DND-41 (cell line): ENCODE data around the gene INO80.

Source experiments
- EZH2 ChIP-seq: IDR thresholded peaks from 3 replicates; pipeline ENCODE4 v1.6.1; 2012; ENCODE audit warnings: borderline replicate concordance, low read depth, mild to moderate bottlenecking, moderate library complexity, low read length, inconsistent platforms; ENCODE audit not compliant: severe bottlenecking
- TF ChIP-seq, protein P1 (sequence below): IDR thresholded peaks from 2 replicates; pipeline ENCODE4 v1.5.1; 2012; ENCODE audit warnings: borderline replicate concordance, low read length, moderate library complexity, mild to moderate bottlenecking; ENCODE audit not compliant: poor library complexity, severe bottlenecking; ENCODE audit errors: extremely low read depth

DNA sequence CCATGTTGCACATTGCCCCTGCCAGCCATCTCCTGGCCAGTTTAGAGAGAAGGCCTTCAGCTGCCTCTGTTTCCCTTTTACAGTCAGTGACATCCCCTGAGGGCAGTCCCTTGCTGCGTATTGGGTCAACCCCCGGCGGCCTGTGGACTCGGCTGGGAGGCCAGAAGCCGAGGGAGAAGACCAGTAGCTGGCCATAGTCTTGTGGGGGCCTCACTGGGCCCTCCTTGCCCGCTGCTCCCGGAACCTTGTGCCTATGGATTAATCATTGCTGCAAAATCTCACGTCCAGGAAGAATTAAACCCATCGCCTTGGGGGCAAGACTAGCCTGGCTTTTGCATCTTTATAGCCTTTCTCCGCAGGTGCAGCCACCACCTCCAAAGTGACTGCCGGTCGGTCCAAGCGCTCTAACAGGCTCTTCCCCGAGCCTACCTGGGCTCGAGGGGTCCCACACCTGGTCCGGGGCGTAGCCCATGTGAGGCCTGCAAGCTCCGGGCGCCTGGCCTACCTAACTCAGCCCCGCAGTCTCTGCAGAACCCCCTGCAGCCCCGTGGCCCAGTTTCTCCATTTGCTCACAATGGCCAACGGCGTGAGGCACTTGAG, 163.7 kb downstream of the INO80 start:
- no peak for TF ChIP-seq EZH2
- TF ChIP-seq, protein P1, sequence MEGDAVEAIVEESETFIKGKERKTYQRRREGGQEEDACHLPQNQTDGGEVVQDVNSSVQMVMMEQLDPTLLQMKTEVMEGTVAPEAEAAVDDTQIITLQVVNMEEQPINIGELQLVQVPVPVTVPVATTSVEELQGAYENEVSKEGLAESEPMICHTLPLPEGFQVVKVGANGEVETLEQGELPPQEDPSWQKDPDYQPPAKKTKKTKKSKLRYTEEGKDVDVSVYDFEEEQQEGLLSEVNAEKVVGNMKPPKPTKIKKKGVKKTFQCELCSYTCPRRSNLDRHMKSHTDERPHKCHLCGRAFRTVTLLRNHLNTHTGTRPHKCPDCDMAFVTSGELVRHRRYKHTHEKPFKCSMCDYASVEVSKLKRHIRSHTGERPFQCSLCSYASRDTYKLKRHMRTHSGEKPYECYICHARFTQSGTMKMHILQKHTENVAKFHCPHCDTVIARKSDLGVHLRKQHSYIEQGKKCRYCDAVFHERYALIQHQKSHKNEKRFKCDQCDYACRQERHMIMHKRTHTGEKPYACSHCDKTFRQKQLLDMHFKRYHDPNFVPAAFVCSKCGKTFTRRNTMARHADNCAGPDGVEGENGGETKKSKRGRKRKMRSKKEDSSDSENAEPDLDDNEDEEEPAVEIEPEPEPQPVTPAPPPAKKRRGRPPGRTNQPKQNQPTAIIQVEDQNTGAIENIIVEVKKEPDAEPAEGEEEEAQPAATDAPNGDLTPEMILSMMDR: no peak
